SU-DHL-6 (cell line): ENCODE data around the gene LSM14B.
A peak's percentile ranks its signal among the peaks of the same experiment; 100 is the strongest.

Experiments used
- H2AFZ ChIP-seq: fragments of 200-600 bp; sonication (generic); 2 replicates; pipeline ENCODE4 v1.6.1; 2014; ENCODE audit warnings: low read depth, mild to moderate bottlenecking, moderate library complexity, mixed read lengths, antibody characterized with exemption, low read length; ENCODE audit not compliant: severe bottlenecking
- H3F3A ChIP-seq: fragments of 200-600 bp; shearing (Covaris generic); 2 replicates; pipeline ENCODE4 v1.6.0; 2016; ENCODE audit warnings: antibody characterized with exemption, mild to moderate bottlenecking; ENCODE audit not compliant: insufficient read depth
- H3K27ac ChIP-seq: fragments of 200-600 bp; sonication (generic); 2 replicates; pipeline ENCODE4 v1.5.1; 2016; ENCODE audit warnings: low read depth, mild to moderate bottlenecking, low read length, moderate library complexity, mixed read lengths
- H3K27me3 ChIP-seq: fragments of 200-600 bp; sonication (generic), shearing (Covaris generic); 2 replicates; pipeline ENCODE4 v1.6.0; 2014; ENCODE audit warnings: mild to moderate bottlenecking, low read length
- H3K36me3 ChIP-seq: fragments of 200-600 bp; sonication (generic); 2 replicates; pipeline ENCODE4 v1.6.1; 2014; ENCODE audit warnings: mild to moderate bottlenecking, low read length, mixed read lengths
- H3K4me2 ChIP-seq: fragments of 300-600, 200-600 bp; shearing (Covaris generic), sonication (generic); 2 replicates; pipeline ENCODE4 v1.6.0; 2014; ENCODE audit warnings: low read length, low read depth, mild to moderate bottlenecking; ENCODE audit not compliant: poor library complexity, severe bottlenecking
- H3K4me3 ChIP-seq: fragments of 200-600 bp; sonication (generic); 2 replicates; pipeline ENCODE4 v1.5.1; 2014; ENCODE audit warnings: antibody characterized with exemption, low read length, mild to moderate bottlenecking, mixed read lengths; ENCODE audit not compliant: insufficient read depth, poor library complexity, severe bottlenecking
- H3K79me2 ChIP-seq: fragments of 200-600 bp; sonication (generic); 2 replicates; pipeline ENCODE4 v1.6.1; 2014; ENCODE audit warnings: mild to moderate bottlenecking, low read length, moderate library complexity; ENCODE audit not compliant: insufficient read depth
- H3K9ac ChIP-seq: fragments of 200-600 bp; sonication (generic); 2 replicates; pipeline ENCODE4 v1.7.0; 2014; ENCODE audit warnings: mild to moderate bottlenecking, low read length
- H3K9me2 ChIP-seq: fragments of 200-600 bp; sonication (generic); replicated peaks from 2 replicates; pipeline ENCODE4 v1.6.1; 2014; ENCODE audit warnings: low read length; ENCODE audit not compliant: insufficient read depth
- H3K9me3 ChIP-seq: fragments of 200-600 bp; sonication (generic); 2 replicates; pipeline ENCODE4 v1.6.1; 2014; ENCODE audit warnings: low read length, mixed read lengths; ENCODE audit not compliant: insufficient read depth
- H4K20me1 ChIP-seq: fragments of 200-600 bp; sonication (generic); 2 replicates; pipeline ENCODE4 v1.6.1; 2014; ENCODE audit warnings: low read depth, mild to moderate bottlenecking, antibody characterized with exemption, low read length, moderate library complexity, mixed read lengths
- EZH2phosphoT487 ChIP-seq: fragments of 200-600 bp; sonication (generic), shearing (Covaris generic); conservative IDR thresholded peaks from 2 replicates; pipeline ENCODE4 v1.6.1; 2018; ENCODE audit warnings: mild to moderate bottlenecking, antibody characterized with exemption, low read length, moderate library complexity, mixed read lengths
- TF ChIP-seq, protein P1 (sequence below): fragments of 200-600 bp; sonication (generic); IDR thresholded peaks from one replicate; pipeline ENCODE4 v1.5.1; 2017; ENCODE audit warnings: antibody characterized with exemption, mild to moderate bottlenecking, low read length, moderate library complexity; ENCODE audit not compliant: insufficient read depth, poor library complexity, severe bottlenecking

Gene LSM14B

DNA sequence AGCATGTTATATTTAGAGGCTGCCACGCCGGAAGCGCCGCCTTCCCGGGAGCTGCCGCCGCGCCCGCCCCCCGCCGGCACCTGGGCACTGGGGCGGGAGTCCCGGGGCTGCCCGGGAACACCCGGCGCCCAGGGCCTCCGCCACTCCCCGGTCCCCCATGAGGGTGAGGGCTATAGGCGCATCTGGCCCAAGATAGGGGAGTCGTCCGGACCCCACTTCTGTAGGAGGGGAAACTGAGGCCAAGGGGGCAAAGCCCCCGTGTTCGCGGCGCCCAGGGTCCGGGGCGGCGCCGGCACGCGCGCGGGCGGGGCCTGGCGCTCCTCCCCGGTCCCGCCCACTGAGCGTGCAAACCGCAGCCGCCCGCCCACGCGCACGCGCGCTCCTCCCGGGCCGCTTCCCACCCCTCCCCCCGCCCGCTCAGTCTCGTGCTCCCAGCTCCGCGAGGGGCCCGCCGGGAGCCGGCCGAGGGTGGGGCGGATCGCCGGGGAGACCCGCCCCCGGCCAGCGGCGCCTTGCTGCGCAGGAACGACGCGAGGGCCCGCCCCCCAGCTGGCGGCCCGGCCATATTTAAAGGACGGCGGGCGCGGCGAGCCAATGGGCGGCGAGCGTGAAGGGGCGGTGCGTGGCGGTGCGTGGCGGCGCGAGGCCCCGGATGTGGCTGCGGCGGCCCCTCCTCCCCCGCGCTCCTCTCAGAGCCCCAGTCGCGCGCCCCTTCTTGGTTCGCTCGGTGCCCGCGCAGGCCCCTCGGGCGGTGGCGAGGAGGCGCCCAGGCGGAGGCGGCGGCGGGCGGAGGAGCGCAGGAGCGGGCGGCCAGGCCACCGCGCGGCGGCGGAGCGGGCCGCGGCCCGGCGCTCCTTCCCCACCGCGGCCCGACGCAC, at the start of gene LSM14B:
Gene LSM14B (plus strand): TSS at position 700 of the 878 bp plus-strand sequence. CDS start 192 bp downstream, outside the sequence.
- Histone ChIP-seq H3K9ac (peak within 1 kb of the TSS; percentile 76), H3K79me2 (peaks cover 16% of the 10 kb centered on the region), H2AFZ (peak within 1 kb of the TSS; percentile 95)

DNA sequence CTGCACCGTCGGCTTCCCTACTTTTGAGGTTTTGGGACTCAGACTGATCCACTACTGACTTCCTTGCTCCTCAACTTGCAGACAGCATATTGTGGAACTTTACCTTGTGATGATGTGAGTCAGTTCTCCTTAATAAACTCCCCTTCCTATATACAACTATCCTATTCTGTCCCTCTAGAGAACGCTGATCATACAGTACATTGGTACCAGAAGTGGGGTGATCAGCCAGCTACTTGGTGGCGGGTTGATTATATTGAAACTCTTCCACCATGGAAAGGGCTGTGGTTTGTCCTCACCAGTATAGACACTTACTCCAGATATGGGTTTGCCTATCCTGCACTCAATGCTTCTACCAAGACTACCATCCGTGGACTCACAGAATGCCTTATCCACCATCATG, 49.0 kb upstream of the LSM14B start:
- H3K4me2 ChIP-seq, result no peak overlapping the region
- no peak overlapping the region for H3K4me3 ChIP-seq
- no peak overlapping the region for H3K27ac ChIP-seq
- H4K20me1 ChIP-seq, result no peaks in the 10 kb centered on the region
- no peak overlapping the region for H2AFZ ChIP-seq
- H3F3A ChIP-seq, result no peaks in the 10 kb centered on the region
- TF ChIP-seq EZH2phosphoT487, result no peak
- TF ChIP-seq, protein P1, sequence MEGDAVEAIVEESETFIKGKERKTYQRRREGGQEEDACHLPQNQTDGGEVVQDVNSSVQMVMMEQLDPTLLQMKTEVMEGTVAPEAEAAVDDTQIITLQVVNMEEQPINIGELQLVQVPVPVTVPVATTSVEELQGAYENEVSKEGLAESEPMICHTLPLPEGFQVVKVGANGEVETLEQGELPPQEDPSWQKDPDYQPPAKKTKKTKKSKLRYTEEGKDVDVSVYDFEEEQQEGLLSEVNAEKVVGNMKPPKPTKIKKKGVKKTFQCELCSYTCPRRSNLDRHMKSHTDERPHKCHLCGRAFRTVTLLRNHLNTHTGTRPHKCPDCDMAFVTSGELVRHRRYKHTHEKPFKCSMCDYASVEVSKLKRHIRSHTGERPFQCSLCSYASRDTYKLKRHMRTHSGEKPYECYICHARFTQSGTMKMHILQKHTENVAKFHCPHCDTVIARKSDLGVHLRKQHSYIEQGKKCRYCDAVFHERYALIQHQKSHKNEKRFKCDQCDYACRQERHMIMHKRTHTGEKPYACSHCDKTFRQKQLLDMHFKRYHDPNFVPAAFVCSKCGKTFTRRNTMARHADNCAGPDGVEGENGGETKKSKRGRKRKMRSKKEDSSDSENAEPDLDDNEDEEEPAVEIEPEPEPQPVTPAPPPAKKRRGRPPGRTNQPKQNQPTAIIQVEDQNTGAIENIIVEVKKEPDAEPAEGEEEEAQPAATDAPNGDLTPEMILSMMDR, result no peak
- no peaks in the 10 kb centered on the region; the same call in 1 of the 2 replicates for H3K27me3 ChIP-seq
- H3K9me3 ChIP-seq, result peaks cover 19% of the 10 kb centered on the region
- H3K9me2 ChIP-seq, result no peaks in the 10 kb centered on the region
- no peaks in the 10 kb centered on the region for H3K79me2 ChIP-seq
- H3K36me3 ChIP-seq, result no peaks in the 10 kb centered on the region
- H3K9ac ChIP-seq, result no peak overlapping the region

More for the DNA sequence above, at the start of gene LSM14B:
- Histone ChIP-seq H3F3A (peaks cover 10% of the 10 kb centered on the region; the same call in 1 of the 2 replicates), H3K27me3 (no peaks in the 10 kb centered on the region), H3K36me3 (0 out of 2 replicates have a peak, but pooled peaks cover 3% of the 10 kb centered on the region), H4K20me1 (no peaks in the 10 kb centered on the region; the same call in 1 of the 2 replicates), H3K9me2 (no peaks in the 10 kb centered on the region), H3K4me2 (peak within 1 kb of the TSS; percentile 98), H3K27ac (peak within 1 kb of the TSS; percentile 60), H3K9me3 (no peaks in the 10 kb centered on the region), H3K4me3 (peak within 1 kb of the TSS; percentile 88)
- TF ChIP-seq, protein P1, result no peak
- no peak for TF ChIP-seq EZH2phosphoT487

DNA sequence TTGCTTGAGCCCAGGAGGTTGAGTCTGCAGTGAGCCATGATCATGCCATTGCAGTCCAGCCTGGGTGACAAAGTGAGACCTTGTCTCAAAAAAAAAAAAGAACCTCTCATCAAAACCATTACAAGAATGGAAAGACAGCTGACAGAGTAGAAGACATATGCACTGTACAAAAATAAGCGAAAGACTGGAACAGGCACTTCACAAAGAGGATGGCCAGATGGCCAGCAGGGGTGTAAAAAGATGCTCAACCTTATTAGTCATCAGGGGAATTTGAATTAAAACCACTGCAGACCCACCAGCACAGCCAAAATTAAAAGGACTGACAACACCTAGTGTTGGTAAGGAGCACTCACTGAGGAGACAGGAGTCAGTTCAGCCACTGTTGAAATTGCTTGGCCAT, 43.1 kb upstream of the LSM14B start:
- H3K4me2 ChIP-seq, result no peak overlapping the region
- H3K27me3 ChIP-seq, result no peaks in the 10 kb centered on the region
- H2AFZ ChIP-seq, result no peak overlapping the region
- no peaks in the 10 kb centered on the region for H3K9me2 ChIP-seq
- H3K36me3 ChIP-seq, result no peaks in the 10 kb centered on the region
- no peak overlapping the region for H3K27ac ChIP-seq
- TF ChIP-seq, protein P1, result no peak
- TF ChIP-seq EZH2phosphoT487, result no peak
- no peaks in the 10 kb centered on the region for H3K79me2 ChIP-seq
- H4K20me1 ChIP-seq, result no peaks in the 10 kb centered on the region
- no peak overlapping the region for H3K4me3 ChIP-seq
- peaks cover 9% of the 10 kb centered on the region; the same call in 1 of the 2 replicates for H3K9me3 ChIP-seq
- no peaks in the 10 kb centered on the region for H3F3A ChIP-seq
- no peak overlapping the region for H3K9ac ChIP-seq
